ENCODE data around the gene MED9.

Gene MED9

DNA sequence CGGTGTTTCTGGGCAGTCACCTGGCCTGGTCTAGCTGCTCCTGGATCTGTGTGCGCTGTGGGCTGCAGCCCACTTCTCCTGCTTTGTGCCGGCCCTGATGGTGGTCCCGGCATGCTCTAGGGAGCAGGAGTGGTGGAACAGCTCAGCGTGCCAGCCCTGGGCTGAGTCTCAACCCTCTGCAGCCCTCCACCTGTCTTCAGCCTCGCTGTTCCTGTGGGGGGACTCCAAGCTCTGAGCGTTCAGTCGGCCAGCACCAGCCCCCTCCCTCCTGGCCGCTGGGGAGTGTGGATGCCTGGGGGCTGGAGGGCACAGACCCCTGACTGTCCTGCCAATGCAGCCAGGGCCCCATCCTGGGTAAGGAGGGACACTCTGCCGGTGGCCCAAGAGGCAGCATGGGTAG lies 43.1 kb downstream of the MED9 start:
- TF ChIP-seq, protein P1, sequence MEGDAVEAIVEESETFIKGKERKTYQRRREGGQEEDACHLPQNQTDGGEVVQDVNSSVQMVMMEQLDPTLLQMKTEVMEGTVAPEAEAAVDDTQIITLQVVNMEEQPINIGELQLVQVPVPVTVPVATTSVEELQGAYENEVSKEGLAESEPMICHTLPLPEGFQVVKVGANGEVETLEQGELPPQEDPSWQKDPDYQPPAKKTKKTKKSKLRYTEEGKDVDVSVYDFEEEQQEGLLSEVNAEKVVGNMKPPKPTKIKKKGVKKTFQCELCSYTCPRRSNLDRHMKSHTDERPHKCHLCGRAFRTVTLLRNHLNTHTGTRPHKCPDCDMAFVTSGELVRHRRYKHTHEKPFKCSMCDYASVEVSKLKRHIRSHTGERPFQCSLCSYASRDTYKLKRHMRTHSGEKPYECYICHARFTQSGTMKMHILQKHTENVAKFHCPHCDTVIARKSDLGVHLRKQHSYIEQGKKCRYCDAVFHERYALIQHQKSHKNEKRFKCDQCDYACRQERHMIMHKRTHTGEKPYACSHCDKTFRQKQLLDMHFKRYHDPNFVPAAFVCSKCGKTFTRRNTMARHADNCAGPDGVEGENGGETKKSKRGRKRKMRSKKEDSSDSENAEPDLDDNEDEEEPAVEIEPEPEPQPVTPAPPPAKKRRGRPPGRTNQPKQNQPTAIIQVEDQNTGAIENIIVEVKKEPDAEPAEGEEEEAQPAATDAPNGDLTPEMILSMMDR (IDR thresholded peaks at IDR 0.05; ENCODE audit: low read depth, low read length, missing control alignments), result no peak
- no peak overlapping the region for H3K4me3 ChIP-seq (replicated peaks; ENCODE audit: low read depth, low read length)
- no peak for DNase-seq (ENCODE audit: extremely low read depth, low read depth)

DNA sequence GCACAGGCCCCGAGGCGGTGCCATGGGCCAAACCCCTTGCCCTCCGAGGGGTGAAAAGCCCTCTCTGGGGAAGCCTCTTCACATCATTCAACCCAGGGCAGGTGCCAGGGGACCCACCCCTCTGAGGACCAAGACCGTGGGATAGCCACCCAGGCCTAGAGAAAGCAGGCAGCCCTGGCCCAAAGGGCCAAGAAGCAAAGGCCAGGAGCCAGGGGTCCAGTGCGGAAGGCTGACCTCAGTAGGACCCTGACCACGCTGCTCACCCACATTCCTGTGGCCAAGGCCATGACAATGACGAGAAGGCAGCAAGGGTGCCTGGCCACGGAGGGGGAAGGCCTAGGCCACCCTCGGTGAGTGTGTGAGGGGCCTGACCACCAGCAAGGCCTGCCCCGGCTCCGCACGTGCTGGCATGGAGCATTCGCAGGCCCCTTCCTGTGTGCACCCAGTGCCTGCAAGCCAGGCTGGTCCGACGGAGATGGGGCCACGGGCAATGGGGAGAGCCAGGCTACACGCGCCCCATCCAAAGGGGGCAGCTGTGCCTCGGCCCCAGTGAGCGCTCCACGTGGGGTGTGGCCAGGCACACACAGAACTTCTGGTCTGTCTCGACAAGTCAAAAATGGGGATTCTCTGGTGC lies 43.9 kb downstream of the MED9 start:
- no peak for DNase-seq (ENCODE audit: extremely low read depth, low read depth)

DNA sequence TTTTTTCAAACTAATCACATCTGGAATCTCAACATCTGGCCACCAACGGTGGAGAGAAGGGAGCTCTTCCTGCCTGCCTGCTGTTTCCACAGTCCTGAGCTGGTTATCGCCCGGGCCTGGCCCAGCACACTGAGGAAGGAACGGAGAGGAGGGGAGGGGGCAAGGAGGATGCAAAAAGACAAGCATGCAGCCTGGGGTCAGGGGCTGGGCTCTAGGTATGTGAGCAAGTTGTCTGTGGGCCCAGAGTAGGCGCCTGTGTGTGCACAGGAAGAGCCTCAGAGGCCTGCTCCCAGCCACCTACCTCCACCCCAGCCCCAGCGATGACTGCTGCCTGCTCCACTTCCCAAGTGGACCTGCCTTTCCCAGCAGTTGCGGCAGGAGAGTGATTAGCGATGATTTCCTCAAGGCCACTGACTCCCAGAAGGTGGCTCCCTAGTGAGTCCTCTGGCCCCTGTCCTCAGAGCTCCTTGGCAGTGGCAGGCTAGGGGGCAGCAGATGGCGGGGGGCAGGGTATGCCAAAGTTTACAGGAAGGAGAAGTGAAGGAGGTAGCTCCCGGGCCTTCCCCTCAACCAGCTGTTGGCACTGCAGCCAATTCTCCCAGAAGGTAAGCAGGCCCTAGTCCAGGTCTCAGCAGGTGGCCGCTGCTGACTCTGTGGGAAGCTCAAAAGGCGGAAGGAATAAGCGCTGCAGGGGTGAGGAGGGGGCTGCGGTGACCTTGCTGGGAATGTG lies 46.4 kb downstream of the MED9 start:
- DNase-seq (ENCODE audit: extremely low read depth, low read depth), result no peak

More for the DNA sequence above, 43.9 kb downstream of the MED9 start:
- H3K4me3 ChIP-seq (replicated peaks; ENCODE audit: low read depth, low read length), result no peak overlapping the region
- TF ChIP-seq, protein P1 (IDR thresholded peaks at IDR 0.05; ENCODE audit: low read depth, low read length, missing control alignments), result no peak

DNA sequence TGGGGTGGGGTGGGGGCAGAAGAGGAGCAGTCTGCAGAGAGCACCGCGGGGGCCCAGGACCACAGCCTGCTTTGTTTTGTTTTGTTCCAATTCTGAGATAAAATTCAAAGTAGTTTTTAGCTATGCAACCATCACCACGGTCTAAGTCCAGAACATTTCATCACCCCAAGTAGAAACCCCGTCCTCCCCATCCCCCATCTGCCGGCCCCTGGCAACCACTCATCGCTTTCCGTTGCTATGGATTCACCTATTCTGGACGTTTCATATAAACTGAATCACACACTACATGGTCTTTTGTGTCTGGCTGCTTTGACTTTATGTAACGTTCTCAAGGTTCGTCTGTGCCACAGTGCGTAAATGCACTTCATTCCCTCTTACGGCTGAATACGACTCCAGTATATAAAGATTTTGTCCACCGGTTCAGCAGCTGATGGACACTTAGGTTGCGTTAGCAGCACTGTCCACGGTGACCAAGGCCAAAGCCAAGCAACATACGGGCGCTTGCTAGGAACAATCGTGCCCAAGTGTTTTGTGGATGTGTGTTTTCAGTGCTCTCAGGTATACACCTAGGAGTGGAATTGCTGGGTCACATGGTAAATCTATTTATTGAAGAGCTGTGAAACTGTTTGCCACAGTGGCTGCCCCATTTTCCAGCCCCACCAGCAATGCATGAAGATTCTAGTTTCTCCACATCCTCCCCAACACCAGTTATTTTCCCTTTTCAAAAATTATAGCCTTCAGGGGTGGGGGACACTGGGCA lies 47.1 kb downstream of the MED9 start:
- DNase-seq (ENCODE audit: extremely low read depth, low read depth), result no peak
- TF ChIP-seq, protein P1 (IDR thresholded peaks at IDR 0.05; ENCODE audit: low read depth, low read length, missing control alignments), result no peak
- no peak overlapping the region for H3K4me3 ChIP-seq (replicated peaks; ENCODE audit: low read depth, low read length)

More for the DNA sequence above, 46.4 kb downstream of the MED9 start:
- H3K4me3 ChIP-seq (replicated peaks; ENCODE audit: low read depth, low read length), result no peak overlapping the region
- TF ChIP-seq, protein P1 (IDR thresholded peaks at IDR 0.05; ENCODE audit: low read depth, low read length, missing control alignments), result no peak

DNA sequence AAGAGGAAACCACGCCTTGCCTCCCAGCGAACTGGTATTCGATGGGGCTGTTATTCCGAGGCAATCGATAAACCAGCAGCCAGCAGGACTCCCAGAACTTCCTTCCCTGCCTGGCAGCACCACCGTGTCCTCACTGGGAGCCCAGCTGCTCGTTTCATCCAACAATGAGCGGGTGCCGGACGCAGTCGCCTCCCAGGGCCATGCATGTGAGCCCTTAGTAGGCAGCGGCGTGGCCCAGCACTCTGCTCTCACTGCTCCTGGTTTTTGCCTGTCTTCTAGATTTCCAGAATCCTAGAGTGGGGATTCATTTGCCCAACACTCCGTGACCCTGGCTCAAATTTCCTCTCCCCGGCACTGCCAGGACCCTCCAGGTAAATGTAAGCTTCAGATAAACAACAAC lies 48.5 kb downstream of the MED9 start:
- no peak for DNase-seq (ENCODE audit: extremely low read depth, low read depth)
- TF ChIP-seq, protein P1 (IDR thresholded peaks at IDR 0.05; ENCODE audit: low read depth, low read length, missing control alignments), result no peak
- no peak overlapping the region for H3K4me3 ChIP-seq (replicated peaks; ENCODE audit: low read depth, low read length)

DNA sequence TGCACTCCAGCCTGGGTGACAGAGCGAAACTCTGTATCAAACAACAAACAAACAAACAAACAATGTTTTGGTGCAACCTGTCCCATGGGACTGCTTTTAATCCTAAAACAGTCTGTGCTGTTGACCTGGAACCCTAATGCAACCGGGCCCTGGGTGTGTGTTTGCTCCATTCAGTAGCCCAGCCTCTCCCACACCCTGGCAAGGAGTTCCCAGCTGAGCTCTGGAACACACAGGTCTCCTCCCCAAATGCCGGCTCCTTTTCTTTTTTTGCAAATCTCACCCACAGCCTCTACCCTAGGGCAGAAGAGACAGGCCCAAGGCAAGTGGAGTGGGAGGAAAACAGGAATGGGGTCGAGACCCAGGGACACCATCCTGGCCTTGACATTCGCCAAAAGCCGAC lies 49.2 kb downstream of the MED9 start:
- TF ChIP-seq, protein P1 (IDR thresholded peaks at IDR 0.05; ENCODE audit: low read depth, low read length, missing control alignments), result no peak
- H3K4me3 ChIP-seq (replicated peaks; ENCODE audit: low read depth, low read length), result no peak overlapping the region
- no peak for DNase-seq (ENCODE audit: extremely low read depth, low read depth)

All from HFF-Myc (cell line).